Measurements from ENCODE around the gene YY1.

DNA sequence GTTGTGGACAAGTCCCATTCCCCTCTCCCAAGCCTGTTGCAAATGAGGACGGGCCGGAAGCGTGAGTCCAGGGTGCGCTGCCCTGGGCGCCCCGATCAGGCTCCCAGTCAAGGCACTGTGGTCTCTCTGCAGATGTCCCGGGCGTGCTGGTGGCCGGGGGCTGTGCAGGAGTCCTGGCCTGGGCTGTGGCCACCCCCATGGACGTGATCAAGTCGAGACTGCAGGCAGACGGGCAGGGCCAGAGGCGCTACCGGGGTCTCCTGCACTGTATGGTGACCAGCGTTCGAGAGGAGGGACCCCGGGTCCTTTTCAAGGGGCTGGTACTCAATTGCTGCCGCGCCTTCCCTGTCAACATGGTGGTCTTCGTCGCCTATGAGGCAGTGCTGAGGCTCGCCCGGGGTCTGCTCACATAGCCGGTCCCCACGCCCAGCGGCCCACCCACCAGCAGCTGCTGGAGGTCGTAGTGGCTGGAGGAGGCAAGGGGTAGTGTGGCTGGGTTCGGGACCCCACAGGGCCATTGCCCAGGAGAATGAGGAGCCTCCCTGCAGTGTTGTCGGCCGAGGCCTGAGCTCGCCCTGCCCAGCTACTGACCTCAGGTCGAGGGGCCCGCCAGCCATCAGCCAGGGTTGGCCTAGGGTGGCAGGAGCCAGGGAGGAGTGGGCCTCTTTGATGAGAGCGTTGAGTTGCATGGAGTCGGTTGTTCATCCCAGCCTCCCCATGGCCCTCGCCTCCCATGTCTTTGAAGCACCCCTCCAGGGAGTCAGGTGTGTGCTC lies 90.5 kb downstream of the YY1 start:
- TF ChIP-seq SIRT6 (IDR thresholded peaks at IDR 0.05; ENCODE audit: low read length) (no peak), POLR2AphosphoS5 (IDR thresholded peaks at IDR 0.05; ENCODE audit: low read depth, low read length) (no peak), SIN3A (conservative IDR thresholded peaks at IDR 0.05 in 1 of 2, IDR thresholded peaks at IDR 0.05 in 1 of 2; ENCODE audit: low read depth in 1 of 2, low read length in 2 of 2) (no peak), SRF (IDR thresholded peaks at IDR 0.05; ENCODE audit: low read depth, low read length) (no peak), SP1 (IDR thresholded peaks at IDR 0.05; ENCODE audit: low read depth, low read length) (no peak), CEBPB (IDR thresholded peaks at IDR 0.05; ENCODE audit: low read depth, low read length) (no peak)
- TF ChIP-seq, protein P1, sequence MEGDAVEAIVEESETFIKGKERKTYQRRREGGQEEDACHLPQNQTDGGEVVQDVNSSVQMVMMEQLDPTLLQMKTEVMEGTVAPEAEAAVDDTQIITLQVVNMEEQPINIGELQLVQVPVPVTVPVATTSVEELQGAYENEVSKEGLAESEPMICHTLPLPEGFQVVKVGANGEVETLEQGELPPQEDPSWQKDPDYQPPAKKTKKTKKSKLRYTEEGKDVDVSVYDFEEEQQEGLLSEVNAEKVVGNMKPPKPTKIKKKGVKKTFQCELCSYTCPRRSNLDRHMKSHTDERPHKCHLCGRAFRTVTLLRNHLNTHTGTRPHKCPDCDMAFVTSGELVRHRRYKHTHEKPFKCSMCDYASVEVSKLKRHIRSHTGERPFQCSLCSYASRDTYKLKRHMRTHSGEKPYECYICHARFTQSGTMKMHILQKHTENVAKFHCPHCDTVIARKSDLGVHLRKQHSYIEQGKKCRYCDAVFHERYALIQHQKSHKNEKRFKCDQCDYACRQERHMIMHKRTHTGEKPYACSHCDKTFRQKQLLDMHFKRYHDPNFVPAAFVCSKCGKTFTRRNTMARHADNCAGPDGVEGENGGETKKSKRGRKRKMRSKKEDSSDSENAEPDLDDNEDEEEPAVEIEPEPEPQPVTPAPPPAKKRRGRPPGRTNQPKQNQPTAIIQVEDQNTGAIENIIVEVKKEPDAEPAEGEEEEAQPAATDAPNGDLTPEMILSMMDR (IDR thresholded peaks at IDR 0.05; ENCODE audit: control extremely low read depth in 1 of 3, insufficient read depth in 1 of 3, low read depth in 1 of 3, low read length in 3 of 3) = no peak
